Renal cortical epithelial cell (primary cell): ENCODE measurements around the gene NRXN3. TPM values are rescaled to one million over a fixed set of nuclear protein-coding genes. Genes with fewer than 3 reads are reported as not detected.

Experiments used
- DNase-seq: peaks from one replicate; pipeline ENCODE4 v3.0.0-alpha.2; 2011; ENCODE audit warnings: low read depth
- total RNA-seq: library from RNA; depleted of rRNA; stranded (reverse); fragments of >200 nt; gene quantifications from 2 replicates; pipeline ENCODE4 v1.2.3, GENCODE V29; 2014

NRXN3 gene
- total RNA-seq, 1 donor from 2014 or later = 2.9 TPM

DNA sequence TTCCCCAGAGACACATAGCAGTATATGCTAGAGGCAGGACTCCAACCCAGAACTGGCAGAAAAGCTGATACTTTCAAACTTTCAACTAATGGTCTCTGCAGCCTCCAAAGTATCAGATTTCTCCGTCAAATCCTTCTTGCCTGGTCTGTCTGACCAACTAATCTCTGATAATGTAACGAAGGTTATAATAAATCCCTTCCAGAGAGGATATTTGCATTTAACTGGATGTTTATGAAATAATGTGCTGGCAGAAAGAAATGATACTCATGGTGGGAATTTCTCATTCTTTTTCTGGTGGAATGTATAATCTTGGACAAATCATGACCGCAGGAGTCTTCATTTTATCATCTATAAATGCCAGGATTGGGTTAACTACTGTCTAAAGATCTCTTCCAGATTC is 1180.8 kb downstream of the NRXN3 start:
- no peak for DNase-seq

DNA sequence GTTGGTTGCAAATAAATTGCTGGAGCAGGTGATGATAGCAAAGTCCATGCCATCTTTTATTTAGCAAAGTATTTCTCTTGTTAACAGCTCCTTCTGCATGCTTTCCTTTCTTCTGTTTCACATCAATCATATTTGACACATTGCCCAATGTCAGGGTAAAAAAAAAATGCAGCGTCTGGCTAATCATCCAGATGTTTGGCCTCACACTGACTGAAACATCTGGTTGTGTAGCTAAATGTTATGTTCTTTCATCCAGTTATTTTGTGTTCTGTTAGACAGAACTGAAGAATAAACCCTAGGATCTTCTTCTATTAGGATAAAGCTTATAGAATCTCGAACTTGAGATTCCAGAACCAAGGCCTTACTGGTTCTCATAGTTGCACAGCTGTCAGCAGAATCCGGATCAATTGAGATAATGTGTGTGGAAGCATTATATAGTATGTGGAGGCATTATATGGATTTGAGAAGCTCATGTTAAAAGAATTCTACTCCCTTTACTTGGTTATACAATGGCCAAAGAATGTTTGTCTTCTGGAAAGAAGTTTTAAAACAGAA is 1182.0 kb downstream of the NRXN3 start:
- DNase-seq = no peak

DNA sequence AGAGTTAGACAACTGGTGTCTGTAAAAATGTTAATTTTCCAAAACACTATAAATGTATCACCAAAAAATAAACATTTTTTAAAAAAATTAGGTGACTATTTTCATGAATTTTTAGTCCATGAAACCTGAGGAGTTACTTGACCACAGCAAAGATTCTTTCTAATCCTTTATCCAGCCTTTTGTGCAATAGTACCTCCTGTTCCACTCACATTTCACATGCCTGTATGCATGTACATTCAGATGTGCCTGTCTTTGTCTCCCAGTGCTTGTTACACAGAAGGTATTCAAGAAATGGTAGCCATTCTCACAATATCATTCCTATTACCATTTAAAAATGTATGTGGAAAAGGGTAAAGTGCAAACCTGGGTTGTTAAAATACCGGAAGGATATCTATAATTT is 1184.2 kb downstream of the NRXN3 start:
- no peak for DNase-seq

DNA sequence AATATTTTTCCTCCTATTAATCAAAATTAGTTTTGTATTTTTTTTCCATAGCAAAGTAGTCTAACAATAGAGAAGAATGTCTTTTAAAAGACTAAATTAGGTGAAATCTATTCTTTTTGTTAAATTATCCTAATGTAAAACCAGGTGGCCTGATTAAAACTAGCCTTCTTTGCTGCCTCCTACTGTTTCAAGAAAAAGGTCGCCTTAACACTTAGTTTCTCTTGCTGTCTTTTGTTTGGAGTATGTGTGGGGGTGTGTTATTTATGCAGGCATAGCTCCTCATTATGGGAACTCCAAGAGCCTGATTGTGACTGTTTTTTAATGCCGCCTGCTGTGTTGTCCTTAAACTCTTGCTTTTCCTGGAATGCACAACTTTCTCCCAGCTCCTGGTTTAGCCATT is 1185.9 kb downstream of the NRXN3 start:
- DNase-seq = peak; percentile 10

DNA sequence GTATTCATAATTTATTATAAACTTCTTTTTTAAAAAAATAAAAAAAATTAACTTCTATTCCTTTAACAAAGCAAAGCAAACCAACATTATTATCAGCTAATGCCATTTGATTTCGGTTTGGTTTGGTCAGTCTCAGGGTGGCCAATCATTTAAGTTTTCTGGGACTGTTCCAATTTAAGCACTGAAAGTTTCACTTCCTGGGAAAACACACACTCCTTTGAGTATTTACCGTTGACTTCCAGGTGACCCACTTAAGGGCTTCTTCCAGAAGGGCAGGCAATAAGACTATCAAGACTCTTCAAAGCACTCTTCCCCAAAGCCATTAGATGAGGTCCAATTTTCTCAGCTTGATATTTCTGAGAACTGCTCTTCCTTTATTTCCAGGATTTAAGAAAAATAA is 1187.1 kb downstream of the NRXN3 start:
- DNase-seq = no peak

DNA sequence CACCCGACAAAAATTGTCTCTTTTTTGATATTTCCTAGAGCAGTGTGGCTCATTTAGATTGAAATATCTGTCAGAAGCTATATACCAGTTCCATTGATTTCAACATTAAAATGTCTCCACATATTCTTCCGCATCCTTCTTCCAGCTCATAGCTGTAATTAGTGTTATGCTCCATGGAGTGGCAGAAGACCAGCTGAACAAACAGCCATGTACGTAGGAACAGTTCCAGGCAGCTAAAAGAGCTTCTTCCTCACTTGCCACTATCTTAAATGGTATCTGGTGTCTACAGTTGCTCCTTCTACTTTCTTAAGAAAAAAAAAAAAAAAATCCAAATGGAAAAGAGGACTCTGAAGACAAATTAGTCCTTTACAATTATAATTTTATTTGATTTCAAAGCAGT is 1193.1 kb downstream of the NRXN3 start:
- no peak for DNase-seq

DNA sequence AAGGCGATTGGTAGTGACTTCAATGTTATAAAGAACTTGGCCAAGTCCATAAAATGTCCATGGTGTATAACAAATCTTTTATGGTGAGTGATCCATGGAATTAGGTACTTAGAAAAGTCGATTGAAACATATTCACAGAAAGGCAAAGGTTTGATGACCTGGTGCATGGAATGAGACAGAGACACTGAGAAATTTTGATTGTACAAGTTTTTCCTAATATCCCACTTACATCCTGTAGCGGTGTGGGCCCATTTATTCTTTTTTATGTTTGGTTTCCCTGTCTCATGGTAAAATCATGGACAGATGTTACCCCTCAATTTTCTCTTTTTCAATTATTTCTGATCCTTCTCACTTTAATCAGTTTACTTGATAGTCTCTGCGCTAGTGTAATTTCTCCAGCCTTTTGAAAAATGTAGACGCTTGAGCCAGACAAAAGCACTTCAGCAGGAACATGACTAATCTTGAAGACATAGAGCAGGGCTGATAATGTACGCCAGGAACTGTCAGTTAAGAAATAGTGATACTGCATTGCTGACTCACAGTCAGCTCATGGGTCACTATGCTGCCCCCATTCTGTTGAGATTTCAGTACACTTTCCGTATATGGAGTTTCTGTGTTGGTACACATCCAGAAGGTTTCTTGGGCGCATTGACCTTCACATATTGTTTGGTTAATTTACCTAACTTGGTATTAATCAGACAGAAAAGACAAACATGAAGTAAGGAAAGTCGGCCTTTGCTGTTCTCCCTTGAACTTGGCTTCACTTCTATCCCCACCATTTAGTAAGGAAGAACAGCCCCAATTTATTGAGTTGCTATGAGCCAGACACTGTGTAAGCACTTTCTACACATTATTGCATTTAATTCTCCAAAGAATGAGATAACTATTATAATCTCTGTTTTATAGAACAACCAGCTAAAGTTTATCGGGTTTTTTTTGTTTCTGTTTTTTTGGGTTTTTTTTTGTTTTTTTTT is 1199.5 kb downstream of the NRXN3 start:
- peak; percentile 42 for DNase-seq

DNA sequence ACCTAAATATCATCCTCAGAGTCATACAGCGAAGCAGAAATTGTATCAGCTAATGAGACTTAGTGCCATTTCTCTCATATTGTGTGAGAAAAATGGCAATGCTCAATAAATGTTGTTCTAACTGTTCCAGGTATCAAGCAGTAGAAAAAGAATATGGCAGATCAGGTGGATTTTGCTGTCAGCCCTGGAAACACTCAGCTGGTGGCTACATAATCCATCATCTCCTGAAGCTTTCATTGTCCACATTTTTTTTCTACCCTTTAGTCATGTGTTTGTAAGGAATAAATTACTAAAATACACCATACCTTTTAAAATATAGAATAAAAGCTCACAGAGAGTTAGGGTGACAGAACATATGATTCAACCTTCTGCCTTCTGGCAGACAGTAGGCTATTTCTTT is 1200.8 kb downstream of the NRXN3 start:
- no peak for DNase-seq

DNA sequence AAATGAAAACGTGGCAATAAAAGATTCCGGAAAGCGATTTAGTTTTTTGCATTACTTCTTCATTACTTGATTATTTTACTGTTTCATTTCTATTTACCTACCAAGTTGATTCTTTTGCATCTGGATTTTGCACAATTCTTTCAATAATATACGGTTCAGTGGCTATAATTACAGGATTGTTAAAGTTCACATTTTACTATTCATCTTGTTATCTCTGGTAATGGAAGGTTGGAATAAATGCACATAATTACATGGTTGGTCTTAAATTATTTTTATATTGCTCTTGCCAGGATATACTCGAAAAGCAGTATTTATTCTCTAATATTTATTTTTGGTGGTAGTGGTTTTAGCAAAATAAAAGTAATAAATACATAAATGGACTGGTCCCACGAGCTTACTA is 1203.3 kb downstream of the NRXN3 start:
- DNase-seq = no peak

DNA sequence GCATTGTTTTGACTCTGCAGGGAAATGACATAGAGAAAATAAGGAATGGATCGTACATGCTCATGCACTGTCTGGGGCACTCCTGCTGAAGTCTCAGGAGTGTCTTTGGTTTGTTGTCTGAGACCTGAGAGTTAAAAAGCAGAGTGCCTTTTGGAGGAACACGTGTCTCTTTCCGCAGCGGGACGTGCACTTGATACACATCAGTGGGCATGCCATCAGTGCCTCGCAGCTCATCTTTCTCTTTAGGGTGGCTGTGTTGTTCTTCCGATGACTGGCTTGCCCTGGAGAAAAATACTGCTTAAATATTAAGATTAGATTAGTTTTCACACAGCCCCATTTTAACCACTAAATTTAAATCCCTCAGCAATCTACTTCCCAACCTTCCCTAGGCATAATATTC is 1205.2 kb downstream of the NRXN3 start:
- no peak for DNase-seq

DNA sequence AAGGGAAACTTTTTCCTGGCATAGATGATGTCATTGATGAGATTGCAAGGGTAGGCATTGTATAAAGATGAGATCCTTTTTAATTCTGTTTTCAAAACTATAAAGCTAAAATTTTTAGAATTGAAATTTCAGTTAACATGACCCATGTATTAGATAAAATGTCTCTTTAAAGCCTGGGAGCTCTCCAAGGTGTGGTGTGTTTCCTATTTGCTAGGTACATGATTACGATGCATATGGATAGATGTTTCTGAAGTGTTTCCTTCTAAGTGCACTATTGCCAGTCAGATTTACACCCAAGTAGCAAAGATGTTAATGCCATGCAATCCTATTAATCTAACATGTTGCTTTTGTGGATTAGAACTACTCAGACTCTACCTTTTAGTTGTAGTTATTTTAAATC is 1206.4 kb downstream of the NRXN3 start:
- no peak for DNase-seq

DNA sequence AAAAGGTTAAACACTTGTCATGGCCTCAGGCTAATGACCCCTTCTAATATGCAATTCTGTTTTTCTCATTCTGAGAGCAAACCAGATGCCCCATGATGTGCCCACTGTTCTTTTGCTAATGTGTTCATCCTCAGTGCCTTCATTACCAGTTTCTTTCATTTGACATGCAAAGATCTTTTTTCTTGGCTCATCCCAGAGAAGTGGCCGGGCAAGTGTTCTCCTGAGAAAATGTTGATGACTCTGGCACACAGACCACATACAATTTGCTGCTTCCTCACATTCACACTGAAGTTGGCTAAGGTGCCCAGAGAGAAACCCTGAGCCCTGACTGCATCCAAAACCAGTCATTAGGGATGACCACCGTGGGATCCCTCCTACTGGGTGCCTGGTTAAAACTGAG is 1207.8 kb downstream of the NRXN3 start:
- DNase-seq = no peak

DNA sequence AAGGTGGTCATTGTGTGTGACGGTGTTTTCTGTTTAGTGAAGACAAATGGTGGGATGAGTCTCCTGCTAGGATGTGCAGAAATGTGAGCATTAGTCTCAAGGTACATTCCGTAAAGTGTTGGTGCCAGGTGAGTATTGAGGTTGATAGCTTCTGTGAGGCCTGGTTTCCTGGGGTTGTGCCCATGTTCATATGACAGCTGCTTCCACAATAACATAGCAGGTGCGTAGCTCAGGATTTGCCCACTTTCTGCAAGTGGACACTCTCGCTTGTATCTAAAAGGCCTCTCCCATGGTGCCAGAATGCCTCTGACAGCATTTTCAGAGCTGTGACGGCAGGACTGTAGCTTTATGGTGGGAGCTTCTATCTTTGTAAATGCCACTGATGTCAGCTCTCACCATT is 1209.1 kb downstream of the NRXN3 start:
- no peak for DNase-seq

DNA sequence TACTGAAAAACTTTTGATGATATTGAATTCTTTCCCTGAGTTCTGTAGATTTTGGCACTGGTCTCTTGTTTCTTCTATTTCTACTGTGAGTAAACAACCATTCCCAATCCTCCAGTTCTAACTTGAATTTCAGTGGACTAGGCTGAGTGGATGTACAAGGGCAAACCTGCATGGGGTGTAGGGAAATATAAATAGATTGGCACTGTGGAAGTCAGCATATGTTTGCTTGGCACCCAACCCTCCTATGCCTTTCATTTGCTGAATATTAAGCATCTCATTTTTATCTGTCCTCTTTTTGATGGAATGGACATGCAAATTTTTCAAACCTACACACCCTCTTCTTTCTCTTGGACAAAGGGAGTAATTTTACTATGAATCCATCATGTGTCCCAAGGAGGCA is 1212.9 kb downstream of the NRXN3 start:
- DNase-seq = no peak

DNA sequence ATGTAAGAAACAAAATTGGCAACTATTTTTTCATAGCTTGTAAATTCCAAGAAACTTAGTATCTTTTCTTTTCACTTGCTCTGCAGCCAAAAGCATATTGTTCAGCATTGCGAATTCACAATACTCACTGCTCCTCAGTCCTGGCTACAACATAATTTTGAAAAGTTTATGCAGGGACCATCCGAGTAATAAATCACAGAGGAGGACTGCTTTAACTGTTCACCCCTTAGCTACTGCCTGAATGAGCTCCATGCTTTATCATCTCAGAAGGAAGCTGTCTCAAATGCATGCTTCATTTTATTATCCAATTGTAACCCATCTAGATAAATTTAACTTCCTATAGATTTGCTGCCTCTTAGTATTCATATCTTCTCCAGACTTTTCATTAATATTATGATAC is 1213.3 kb downstream of the NRXN3 start:
- no peak for DNase-seq

DNA sequence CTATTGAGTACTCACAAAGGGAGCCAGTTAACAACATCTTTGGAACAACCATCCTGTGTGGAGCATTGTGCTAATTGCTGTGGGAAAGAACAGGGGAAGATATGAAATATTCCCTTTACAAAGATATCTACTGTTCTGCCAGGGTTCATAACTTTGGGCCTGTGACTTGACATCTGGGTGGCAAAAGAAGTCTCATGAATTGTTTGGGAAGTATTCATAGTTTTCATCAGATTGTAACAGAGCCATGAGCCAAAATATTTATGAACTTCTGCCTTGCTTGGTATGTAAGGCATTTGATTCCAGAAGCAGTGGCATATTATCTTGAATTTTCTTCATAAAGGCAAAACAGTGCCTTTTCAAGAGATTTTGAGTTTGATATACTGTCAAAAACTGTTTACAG is 1224.9 kb downstream of the NRXN3 start:
- no peak for DNase-seq

DNA sequence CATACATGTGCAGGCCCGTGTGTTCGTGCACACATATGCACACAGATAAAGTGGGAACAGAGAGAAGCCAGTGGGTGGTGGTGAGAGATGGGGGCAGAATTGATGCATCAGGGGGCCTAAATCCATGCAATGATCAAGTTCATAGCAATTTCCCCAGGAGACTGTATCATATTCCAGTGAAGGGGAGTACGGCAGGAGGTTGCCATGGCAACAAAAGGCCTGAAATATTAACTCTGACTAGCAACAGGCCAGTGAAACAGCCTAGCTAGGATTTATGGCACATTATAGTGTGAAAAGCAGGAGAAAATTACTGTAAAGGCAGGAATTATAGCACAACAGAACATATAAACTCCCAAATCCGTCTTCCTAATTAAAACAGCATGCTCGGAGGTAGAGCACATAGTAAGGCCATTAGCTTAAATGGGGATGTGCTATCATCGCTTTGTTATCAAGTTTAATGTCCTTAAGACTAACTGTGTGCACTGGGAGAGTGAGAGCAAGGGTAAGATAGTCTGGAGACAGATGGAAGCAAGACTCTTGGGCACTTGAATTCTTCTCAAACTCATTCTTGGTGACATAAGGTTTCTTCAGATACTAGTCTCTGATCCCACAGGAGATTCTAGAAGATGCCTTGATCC is 1234.8 kb downstream of the NRXN3 start:
- DNase-seq = no peak

DNA sequence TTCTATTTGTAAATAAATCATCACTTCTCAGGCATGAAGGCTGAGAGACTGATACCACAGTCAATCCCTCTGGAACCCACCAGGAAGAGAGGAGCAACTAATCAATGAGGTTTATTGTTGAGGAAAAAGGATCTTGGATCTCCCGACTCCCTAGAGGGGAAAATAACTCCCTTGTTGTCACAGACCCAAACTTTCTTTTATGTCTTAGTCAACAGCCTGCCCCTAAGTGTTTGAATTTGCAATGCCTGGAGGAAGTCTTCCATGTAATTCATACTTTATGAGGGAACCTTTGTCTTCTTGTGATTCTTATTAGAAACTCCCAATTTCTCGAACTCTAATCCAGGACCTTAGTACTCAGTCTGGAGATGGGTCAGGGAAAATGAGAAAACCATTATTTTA is 1235.3 kb downstream of the NRXN3 start:
- no peak for DNase-seq

DNA sequence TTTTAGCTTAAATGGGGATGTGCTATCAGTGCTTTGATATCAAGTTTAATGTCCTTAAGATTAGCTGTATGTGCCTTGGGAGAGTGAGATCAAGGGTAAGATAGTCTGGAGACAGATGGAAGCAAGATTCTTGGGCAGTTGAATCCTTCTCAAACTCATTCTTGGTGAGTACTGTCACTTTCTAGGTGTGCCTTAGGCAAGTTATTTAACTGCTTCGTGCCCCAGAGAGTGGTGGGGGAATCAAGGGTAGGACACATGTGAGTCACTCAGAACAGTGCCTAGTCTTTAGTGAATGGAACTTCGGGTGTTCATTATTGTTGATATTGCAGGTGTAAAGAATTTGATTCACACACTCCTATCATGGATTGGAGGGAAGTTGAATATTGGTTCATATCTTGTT is 1237.4 kb downstream of the NRXN3 start:
- no peak for DNase-seq

DNA sequence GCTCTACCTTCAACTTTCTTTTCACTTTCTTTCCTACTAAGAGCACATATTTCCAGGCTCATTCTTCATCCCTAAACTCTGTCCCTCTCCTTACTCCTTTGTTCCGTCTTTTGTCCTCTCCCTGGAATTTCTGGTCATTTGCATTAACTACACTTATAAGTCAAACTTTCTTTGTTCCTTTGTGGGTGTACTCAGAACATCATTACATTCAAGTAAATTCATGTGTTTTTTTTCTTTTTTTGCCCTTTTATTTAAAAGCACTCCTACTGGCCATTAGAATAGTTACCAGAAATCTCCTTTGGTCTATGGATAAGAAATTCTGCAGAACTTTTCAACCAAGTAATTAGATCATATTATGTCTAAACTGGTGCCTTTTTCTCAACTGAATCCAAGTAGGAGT is 1238.5 kb downstream of the NRXN3 start:
- no peak for DNase-seq

DNA sequence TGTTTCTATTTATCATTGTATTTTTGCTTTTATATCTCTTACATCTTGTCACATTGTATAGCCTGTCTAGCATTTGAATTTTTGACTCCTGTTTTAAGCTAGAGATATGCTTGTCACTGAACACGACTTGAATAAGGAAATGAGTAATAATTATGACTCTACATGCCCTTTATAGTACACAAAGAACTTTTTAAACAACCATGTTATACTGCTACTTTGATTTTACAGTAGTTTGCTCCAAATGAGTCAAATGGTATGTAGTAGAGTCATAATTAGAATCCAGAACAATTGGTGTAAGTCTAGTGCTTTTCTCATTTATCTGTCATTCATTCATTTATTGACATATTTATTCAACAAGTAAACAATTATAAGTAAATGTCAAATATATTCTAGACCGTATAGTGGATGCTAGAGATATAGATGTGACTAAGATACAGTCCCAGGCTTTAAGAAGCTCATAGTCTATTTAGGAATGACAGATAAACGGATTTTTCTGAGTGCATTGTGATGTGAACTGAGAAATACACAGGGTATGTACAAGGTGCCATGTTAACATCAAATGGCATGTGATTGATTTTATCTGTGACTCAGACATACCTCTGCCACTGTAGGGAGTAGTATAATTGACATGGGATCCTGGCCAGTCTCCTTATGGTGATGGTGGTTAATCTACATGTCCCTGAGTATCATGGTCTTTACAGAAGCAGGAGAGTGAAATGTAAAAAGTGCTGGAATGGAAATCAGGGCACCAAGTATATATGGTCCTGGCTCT is 1241.4 kb downstream of the NRXN3 start:
- no peak for DNase-seq

DNA sequence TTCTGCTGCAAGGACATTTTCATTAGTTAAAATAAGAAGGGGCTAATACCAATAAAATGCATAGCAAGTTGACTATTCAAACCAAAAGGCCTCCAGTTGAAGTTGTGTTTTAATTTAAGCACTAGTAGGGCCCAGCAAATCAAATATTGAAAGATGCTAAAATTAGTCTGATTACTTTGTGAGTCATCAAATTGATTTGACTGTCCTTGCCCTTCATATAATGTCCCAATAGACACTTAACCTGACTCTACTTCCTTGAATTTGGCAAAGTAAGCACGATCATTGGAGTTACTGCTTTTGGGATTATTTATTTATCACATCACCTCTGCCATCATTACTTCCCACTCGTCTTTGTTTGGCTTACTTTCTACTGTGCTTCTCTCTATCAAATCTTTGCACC is 1242.6 kb downstream of the NRXN3 start:
- DNase-seq = no peak
